Measurements from ENCODE around the gene PTPRJ. TPM values are rescaled to one million over a fixed set of nuclear protein-coding genes. Genes with fewer than 3 reads are reported as not detected.

The PTPRJ gene
- polyA plus RNA-seq, 1 donor (not counting 4 experiments of a cell fraction or from before 2014, with no cell fraction given) = 0.84 TPM

- H3K9me1 ChIP-seq (ENCODE audit: control insufficient read depth, extremely low read depth, insufficient read depth, low read length) = no peaks in the 10 kb centered on the region
- H3K36me3 ChIP-seq (ENCODE audit: control insufficient read depth in 2 of 2, extremely low read depth in 1 of 2, insufficient read depth in 2 of 2, low read length in 2 of 2) = no peaks in the 10 kb centered on the region
- no peaks in the 10 kb centered on the region for H3K79me2 ChIP-seq (ENCODE audit: control insufficient read depth, insufficient read depth, low read length)
- no peak overlapping the region for H2AFZ ChIP-seq (ENCODE audit: control insufficient read depth, low read length)
- no peaks in the 10 kb centered on the region for H3K4me1 ChIP-seq (ENCODE audit: control insufficient read depth, extremely low read depth, insufficient read depth, low read length)
- TF ChIP-seq EZH2 (IDR thresholded peaks at IDR 0.05; ENCODE audit: low read length) = no peak
- peak in 2 of 3 experiments; percentile 31 to 54 for TF ChIP-seq CTCF (optimal IDR thresholded peaks at IDR 0.05 in 1 of 3, IDR thresholded peaks at IDR 0.05 in 1 of 3, conservative IDR thresholded peaks at IDR 0.05 in 1 of 3; ENCODE audit: extremely low read depth in 1 of 3, insufficient read depth in 2 of 3, low read length in 3 of 3)
- H3K4me3 ChIP-seq (ENCODE audit: control insufficient read depth in 2 of 3, extremely low read depth in 1 of 3, insufficient read depth in 2 of 3, low read depth in 1 of 3, low read length in 3 of 3) = no peak overlapping the region
- H3K27me3 ChIP-seq (ENCODE audit: control insufficient read depth, extremely low read depth, insufficient read depth, low read length) = no peaks in the 10 kb centered on the region
- DNase-seq (ENCODE audit: low read depth, low spot score) (no peak), FAIRE-seq (no peak)
- H3K4me2 ChIP-seq (ENCODE audit: control insufficient read depth, extremely low read depth, insufficient read depth, low read depth, low read length) = no peak overlapping the region
- H3K9ac ChIP-seq (ENCODE audit: control insufficient read depth, extremely low read depth, insufficient read depth, low read length) = no peak overlapping the region
- H3K27ac ChIP-seq (ENCODE audit: control insufficient read depth, insufficient read depth, low read length) = no peak overlapping the region
- no peaks in the 10 kb centered on the region for H4K20me1 ChIP-seq (ENCODE audit: control insufficient read depth, extremely low read depth, insufficient read depth, low read length)
- dilution Hi-C loops (cut with MboI; ENCODE audit: extremely low pct_ligation_motif_present, low sequenced_read_pairs) = no loop called here
- H3K9me3 ChIP-seq (ENCODE audit: control insufficient read depth, low read depth, low read length) = peaks cover 4% of the 10 kb centered on the region
Observed at GRCh38 chr11:48116437-48117228, 136.3 kb downstream of the PTPRJ start.

- Histone ChIP-seq H3K4me3 (ENCODE audit: control insufficient read depth in 2 of 3, extremely low read depth in 1 of 3, insufficient read depth in 2 of 3, low read depth in 1 of 3, low read length in 3 of 3) (no peak overlapping the region), H3K9me3 (ENCODE audit: control insufficient read depth, low read depth, low read length) (no peaks in the 10 kb centered on the region), H3K27me3 (ENCODE audit: control insufficient read depth, extremely low read depth, insufficient read depth, low read length) (no peaks in the 10 kb centered on the region), H3K79me2 (ENCODE audit: control insufficient read depth, insufficient read depth, low read length) (no peaks in the 10 kb centered on the region), H3K4me2 (ENCODE audit: control insufficient read depth, extremely low read depth, insufficient read depth, low read depth, low read length) (no peak overlapping the region), H3K36me3 (ENCODE audit: control insufficient read depth in 2 of 2, extremely low read depth in 1 of 2, insufficient read depth in 2 of 2, low read length in 2 of 2) (no peaks in the 10 kb centered on the region), H3K9me1 (ENCODE audit: control insufficient read depth, extremely low read depth, insufficient read depth, low read length) (no peaks in the 10 kb centered on the region), H3K27ac (ENCODE audit: control insufficient read depth, insufficient read depth, low read length) (no peak overlapping the region), H4K20me1 (ENCODE audit: control insufficient read depth, extremely low read depth, insufficient read depth, low read length) (no peaks in the 10 kb centered on the region), H2AFZ (ENCODE audit: control insufficient read depth, low read length) (no peak overlapping the region), H3K4me1 (ENCODE audit: control insufficient read depth, extremely low read depth, insufficient read depth, low read length) (no peaks in the 10 kb centered on the region), H3K9ac (ENCODE audit: control insufficient read depth, extremely low read depth, insufficient read depth, low read length) (no peak overlapping the region)
- dilution Hi-C loops (cut with MboI; ENCODE audit: extremely low pct_ligation_motif_present, low sequenced_read_pairs) = no loop called here
- TF ChIP-seq CTCF (optimal IDR thresholded peaks at IDR 0.05 in 1 of 3, IDR thresholded peaks at IDR 0.05 in 1 of 3, conservative IDR thresholded peaks at IDR 0.05 in 1 of 3; ENCODE audit: extremely low read depth in 1 of 3, insufficient read depth in 2 of 3, low read length in 3 of 3) (no peak), EZH2 (IDR thresholded peaks at IDR 0.05; ENCODE audit: low read length) (no peak)
- DNase-seq (ENCODE audit: low read depth, low spot score) (no peak), FAIRE-seq (no peak)
Observed at GRCh38 chr11:48122246-48122645, 141.9 kb downstream of the PTPRJ start.
